CD14-positive monocyte (primary cell): ENCODE results near the gene TACR1. TPM values are rescaled to one million over a fixed set of nuclear protein-coding genes. Genes with fewer than 3 reads are reported as not detected.

Experiments
- DNase-seq, 3 donors: peaks; one replicate each; pipeline ENCODE4 v3.0.0-alpha.2; 2011 to 2022
- H2AFZ ChIP-seq: 2 replicates; pipeline ENCODE4 v1.6.0; 2012; ENCODE audit warnings: mild to moderate bottlenecking, low read depth, low read length, inconsistent platforms; ENCODE audit not compliant: insufficient read depth, poor library complexity, severe bottlenecking
- H3K27ac ChIP-seq, 2 donors: 1 replicate in 1 of 2; 2 replicates in 1 of 2; pipeline ENCODE4 v1.5.1; 2012 to 2013; ENCODE audit warnings: low read length in 2 of 2, control low read depth in 1 of 2, inconsistent platforms in 1 of 2, low read depth in 1 of 2, mild to moderate bottlenecking in 1 of 2
- H3K27me3 ChIP-seq, 2 donors: one replicate each; pipeline versions ENCODE4 v1.6.0 to v1.6.1; 2011 to 2013; ENCODE audit warnings: low read length in 2 of 2; ENCODE audit not compliant: control insufficient read depth in 2 of 2, insufficient read depth in 2 of 2
- H3K36me3 ChIP-seq, 2 donors: replicated peaks in 1 of 2; 1 replicate in 1 of 2; 2 replicates in 1 of 2; pipeline versions ENCODE4 v1.5.1 to v1.6.1; 2012 to 2013; ENCODE audit warnings: low read length in 2 of 2, control low read depth in 1 of 2, inconsistent platforms in 1 of 2, mild to moderate bottlenecking in 1 of 2; ENCODE audit not compliant: insufficient read depth in 2 of 2, control insufficient read depth in 1 of 2
- H3K4me1 ChIP-seq, 2 donors: 1 replicate in 1 of 2; 2 replicates in 1 of 2; pipeline versions ENCODE4 v1.5.1 to v1.6.1; 2012 to 2013; ENCODE audit warnings: low read length in 2 of 2, control low read depth in 1 of 2, inconsistent platforms in 1 of 2, mild to moderate bottlenecking in 1 of 2, moderate library complexity in 1 of 2; ENCODE audit not compliant: insufficient read depth in 2 of 2, control insufficient read depth in 1 of 2
- H3K4me2 ChIP-seq: replicated peaks from 2 replicates; pipeline ENCODE3; 2012; ENCODE audit warnings: low read length, moderate library complexity, mild to moderate bottlenecking; ENCODE audit not compliant: poor library complexity, severe bottlenecking; ENCODE audit errors: extremely low read depth
- H3K4me3 ChIP-seq, 3 experiments: fragments of 200-600 bp in 1 of 3; sonication (generic) in 1 of 3; replicated peaks in 1 of 3; 1 replicate in 2 of 3; 2 replicates in 1 of 3; pipeline ENCODE4 v1.5.1; 2011 to 2013; ENCODE audit warnings: low read length in 3 of 3, mild to moderate bottlenecking in 3 of 3, control low read depth in 2 of 3, low read depth in 2 of 3, inconsistent platforms in 1 of 3, moderate library complexity in 1 of 3
- H3K79me2 ChIP-seq: 2 replicates; pipeline ENCODE4 v1.6.0; 2012; ENCODE audit warnings: mild to moderate bottlenecking, control low read depth, inconsistent platforms, low read length, moderate library complexity; ENCODE audit not compliant: insufficient read depth
- H3K9ac ChIP-seq: 2 replicates; pipeline ENCODE4 v1.6.0; 2017; ENCODE audit warnings: low read length, mild to moderate bottlenecking; ENCODE audit not compliant: insufficient read depth, poor library complexity, severe bottlenecking
- H3K9me3 ChIP-seq, 2 donors: replicated peaks in 1 of 2; 1 replicate in 1 of 2; 2 replicates in 1 of 2; pipeline versions ENCODE4 v1.5.1 to v1.6.1; 2012 to 2013; ENCODE audit warnings: low read length in 2 of 2, control low read depth in 1 of 2; ENCODE audit not compliant: control insufficient read depth in 1 of 2, insufficient read depth in 1 of 2
- H4K20me1 ChIP-seq: 2 replicates; pipeline ENCODE4 v1.6.0; 2012; ENCODE audit warnings: mild to moderate bottlenecking, low read length, control low read depth, moderate library complexity; ENCODE audit not compliant: insufficient read depth
- H3K27ac Mint-ChIP-seq, 7 donors: one replicate each; pipeline ENCODE4 v1.8.0; 2020; ENCODE audit warnings: mild to moderate bottlenecking in 7 of 7, mixed read lengths in 7 of 7, moderate library complexity in 6 of 7, inconsistent platforms in 2 of 7
- H3K27me3 Mint-ChIP-seq, 3 donors: one replicate each; pipeline ENCODE4 v1.8.0; 2021 to 2022; ENCODE audit warnings: low read depth in 3 of 3, mild to moderate bottlenecking in 3 of 3, mixed read lengths in 3 of 3, moderate library complexity in 3 of 3, inconsistent platforms in 1 of 3
- H3K36me3 Mint-ChIP-seq, 2 donors: one replicate each; pipeline ENCODE4 v1.8.0; 2020; ENCODE audit warnings: mixed read lengths in 2 of 2, inconsistent platforms in 1 of 2, mild to moderate bottlenecking in 1 of 2
- H3K4me1 Mint-ChIP-seq: one replicate; pipeline ENCODE4 v1.8.0; 2020; ENCODE audit warnings: mild to moderate bottlenecking, mixed read lengths
- H3K4me3 Mint-ChIP-seq, 2 donors: one replicate each; pipeline ENCODE4 v1.8.0; 2020; ENCODE audit warnings: mild to moderate bottlenecking in 2 of 2, mixed read lengths in 2 of 2, moderate library complexity in 1 of 2
- H3K9me3 Mint-ChIP-seq, 7 donors: one replicate each; pipeline ENCODE4 v1.8.0; 2020 to 2022; ENCODE audit warnings: mixed read lengths in 7 of 7, mild to moderate bottlenecking in 6 of 7, moderate library complexity in 6 of 7, inconsistent platforms in 2 of 7
- CTCF ChIP-seq: fragments of 200-600 bp; IDR thresholded peaks from one replicate; pipeline ENCODE4 v1.8.0; 2022; ENCODE audit warnings: antibody characterized with exemption, mild to moderate bottlenecking
- WGBS: methylation state at CpG from one replicate; pipeline ENCODE4 v1.1.5; 2013; ENCODE audit warnings: missing lambda C conversion rate; ENCODE audit not compliant: insufficient coverage; 5-methylcytosine and 5-hydroxymethylcytosine counted together
- intact Hi-C, 2 donors: fragments of 100-400 bp; cut with micrococcal nuclease; formaldehyde crosslinking; loops; one replicate each; pipeline versions ENCODE4 v1.15.0 to v1.15.1; 2023
- polyA plus RNA-seq, 3 donors: library from polyadenylated mRNA; depleted of rRNA in 1 of 3; unstranded in 2 of 3; stranded (reverse) in 1 of 3; fragments of 300-500 nt in 2 of 3; fragments of >200 nt in 1 of 3; fragmentation: Illumina TruSeq in 2 of 3; gene quantifications; 1 replicate in 2 of 3; 2 replicates in 1 of 3; pipeline ENCODE4 v1.2.3, GENCODE V29; 2012 to 2021

TACR1 gene
- polyA plus RNA-seq, 3 donors, result not detected

DNA sequence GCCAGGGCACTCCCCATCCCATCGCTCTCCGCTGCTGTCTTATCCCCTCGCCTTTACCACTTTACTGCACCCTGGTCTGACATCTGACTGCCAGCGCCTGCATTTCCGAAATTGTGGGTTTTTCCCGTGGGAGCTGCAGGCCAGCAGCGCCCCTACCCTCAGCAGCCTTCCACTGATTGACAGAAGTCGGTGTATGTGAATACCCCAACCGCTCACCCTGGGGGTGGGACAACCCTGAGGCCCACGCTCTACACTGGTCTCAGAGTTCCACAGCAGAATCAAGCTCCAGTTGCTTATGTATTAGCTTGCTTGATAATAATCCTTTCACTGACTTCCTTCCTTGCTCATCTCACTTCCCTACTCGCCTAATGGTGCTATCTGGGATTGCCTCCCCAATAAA is 178.8 kb downstream of the TACR1 start:
- Histone ChIP-seq H3K4me3 (no peak overlapping the region), H2AFZ (no peak overlapping the region), H3K27me3 (no peaks in the 10 kb centered on the region), H3K9ac (no peak overlapping the region), H4K20me1 (no peaks in the 10 kb centered on the region), H3K79me2 (no peaks in the 10 kb centered on the region), H3K4me1 (peaks cover 14 to 18% of the 10 kb centered on the region in 2 donors), H3K36me3 (no peaks in the 10 kb centered on the region), H3K4me2 (no peak overlapping the region), H3K9me3 (no peaks in the 10 kb centered on the region), H3K27ac (no peak overlapping the region)
- TF ChIP-seq CTCF, result no peak
- H3K4me1 Mint-ChIP-seq, result peaks cover 17% of the 10 kb centered on the region
- no peaks in the 10 kb centered on the region for H3K9me3 Mint-ChIP-seq
- peak overlapping the region in 1 of 7 donors; percentile 8 for H3K27ac Mint-ChIP-seq
- no peak for DNase-seq
- peaks cover 2 to 7% (median 6%) of the 10 kb centered on the region in 3 donors for H3K27me3 Mint-ChIP-seq
- H3K36me3 Mint-ChIP-seq, result no peaks in the 10 kb centered on the region
- H3K4me3 Mint-ChIP-seq, result no peak overlapping the region
- intact Hi-C loops, result no loop called here
- 100% methylated on average over 4 of the region's 11 CpGs for WGBS

GRCh38 chr2:75019790-75020189 is 179.5 kb downstream of the TACR1 start:
- Histone ChIP-seq H3K27ac (no peak overlapping the region), H2AFZ (no peak overlapping the region), H3K36me3 (no peaks in the 10 kb centered on the region), H3K79me2 (no peaks in the 10 kb centered on the region), H3K4me2 (no peak overlapping the region), H3K9me3 (no peaks in the 10 kb centered on the region), H3K4me3 (no peak overlapping the region), H3K4me1 (peaks cover 14 to 18% of the 10 kb centered on the region in 2 donors), H4K20me1 (no peaks in the 10 kb centered on the region), H3K9ac (no peak overlapping the region), H3K27me3 (no peaks in the 10 kb centered on the region)
- Mint-ChIP-seq H3K27ac (no peak overlapping the region), H3K4me3 (no peak overlapping the region), H3K36me3 (no peaks in the 10 kb centered on the region), H3K9me3 (peaks cover 0 to under 1% (median 0%) of the 10 kb centered on the region in 7 donors), H3K27me3 (peaks cover 2 to 7% (median 6%) of the 10 kb centered on the region in 3 donors), H3K4me1 (peaks cover 17% of the 10 kb centered on the region)
- no peak for TF ChIP-seq CTCF
- no peak for DNase-seq
- intact Hi-C loops, result no loop called here
- no CpG with 5 or more reads among the region's 2 CpGs for WGBS
